Testis (tissue), 3 donors: ENCODE measurements around the gene DDHD1. TPM values are rescaled to one million over a fixed set of nuclear protein-coding genes. Genes with fewer than 3 reads are reported as not detected.

Source experiments
- DNase-seq: peaks from one replicate; pipeline ENCODE4 v3.0.0-alpha.2; 2019
- H3K27ac ChIP-seq, 2 donors: fragments of 200-600 bp; sonication (generic); one replicate each; pipeline ENCODE4 v1.5.1; 2019
- H3K27me3 ChIP-seq: fragments of 200-600 bp; sonication (generic); one replicate; pipeline ENCODE4 v1.5.1; 2019
- H3K36me3 ChIP-seq: fragments of 200-600 bp; sonication (generic); one replicate; pipeline ENCODE4 v1.5.1; 2017; ENCODE audit warnings: low read depth; ENCODE audit errors: missing control alignments
- H3K4me1 ChIP-seq: fragments of 200-600 bp; sonication (generic); one replicate; pipeline ENCODE4 v1.5.1; 2019
- H3K4me3 ChIP-seq, 2 donors: fragments of 200-600 bp; sonication (generic); one replicate each; pipeline ENCODE4 v1.5.1; 2017 to 2019
- H3K9me3 ChIP-seq: fragments of 200-600 bp; sonication (generic); one replicate; pipeline ENCODE4 v1.5.1; 2017
- POLR2A ChIP-seq: fragments of 450-650 bp; IDR thresholded peaks from one replicate; pipeline ENCODE4 v1.6.1; 2017; ENCODE audit warnings: antibody characterized with exemption, mild to moderate bottlenecking, moderate library complexity
- WGBS, 2 donors: methylation state at CpG; one replicate each; pipeline ENCODE4 v1.1.5; 2018; 5-methylcytosine and 5-hydroxymethylcytosine counted together
- intact Hi-C: fragments of 100-400 bp; cut with DNase I; formaldehyde crosslinking; loops from one replicate; pipeline ENCODE4 v1.15.1; 2023; ENCODE audit warnings: low total_unique reads
- polyA plus RNA-seq: library from polyadenylated mRNA; stranded (reverse); fragments of 350-450 nt; fragmentation: Illumina TruSeq; extraction: RNeasy Lipid Tissue Mini Kit (QIAGEN cat#74804); gene quantifications from one replicate; pipeline ENCODE4 v1.2.3, GENCODE V29; 2014; ENCODE audit warnings: low read depth, low replicate concordance; ENCODE audit not compliant: insufficient read depth
- total RNA-seq, 2 donors: library from RNA; depleted of rRNA; stranded (reverse); fragments of >200 nt; gene quantifications; one replicate each; pipeline ENCODE4 v1.2.3, GENCODE V29; 2016
- TF ChIP-seq, protein P1 (sequence below), 3 experiments: fragments of 450-650 bp in 2 of 3; fragments of 200-600 bp in 1 of 3; sonication (generic) in 1 of 3; IDR thresholded peaks; one replicate each; pipeline ENCODE4 v1.5.1; 2016 to 2019; ENCODE audit warnings: antibody characterized with exemption in 3 of 3, mild to moderate bottlenecking in 2 of 3, moderate library complexity in 1 of 3

DDHD1 gene
- total and polyA plus RNA-seq, 3 donors from 2014 or later = 41.6 to 76.2 (median 72.7) TPM

DNA sequence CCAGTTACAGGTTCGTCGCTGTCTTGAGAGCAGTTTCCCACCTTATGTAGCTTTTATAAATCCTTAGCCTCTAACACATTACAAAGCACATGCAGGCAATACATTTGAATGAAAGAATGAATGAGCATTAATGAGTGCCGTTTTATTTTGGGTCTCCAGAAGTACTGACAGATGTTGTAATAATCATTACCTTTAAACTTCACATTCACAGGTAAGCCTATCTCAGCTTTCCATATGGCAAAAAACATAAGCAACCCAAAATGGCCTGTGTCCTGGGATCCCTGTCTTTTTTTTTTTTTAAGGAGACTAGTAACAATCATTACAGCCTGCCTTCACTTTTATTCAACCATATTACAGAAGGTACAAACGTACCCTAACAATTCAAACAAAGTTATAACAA is 149.3 kb downstream of the DDHD1 start:
- 88 to 95% methylated on average over 4 of the region's 4 CpGs for WGBS, 2 donors
- no peak overlapping the region for H3K27ac ChIP-seq
- no peaks in the 10 kb centered on the region for H3K36me3 ChIP-seq
- DNase-seq = no peak
- H3K4me3 ChIP-seq = no peak overlapping the region
- H3K4me1 ChIP-seq = no peaks in the 10 kb centered on the region
- no peaks in the 10 kb centered on the region for H3K9me3 ChIP-seq
- intact Hi-C loops = no loop called here
- H3K27me3 ChIP-seq = no peaks in the 10 kb centered on the region
- no peak for TF ChIP-seq POLR2A
- TF ChIP-seq, protein P1, sequence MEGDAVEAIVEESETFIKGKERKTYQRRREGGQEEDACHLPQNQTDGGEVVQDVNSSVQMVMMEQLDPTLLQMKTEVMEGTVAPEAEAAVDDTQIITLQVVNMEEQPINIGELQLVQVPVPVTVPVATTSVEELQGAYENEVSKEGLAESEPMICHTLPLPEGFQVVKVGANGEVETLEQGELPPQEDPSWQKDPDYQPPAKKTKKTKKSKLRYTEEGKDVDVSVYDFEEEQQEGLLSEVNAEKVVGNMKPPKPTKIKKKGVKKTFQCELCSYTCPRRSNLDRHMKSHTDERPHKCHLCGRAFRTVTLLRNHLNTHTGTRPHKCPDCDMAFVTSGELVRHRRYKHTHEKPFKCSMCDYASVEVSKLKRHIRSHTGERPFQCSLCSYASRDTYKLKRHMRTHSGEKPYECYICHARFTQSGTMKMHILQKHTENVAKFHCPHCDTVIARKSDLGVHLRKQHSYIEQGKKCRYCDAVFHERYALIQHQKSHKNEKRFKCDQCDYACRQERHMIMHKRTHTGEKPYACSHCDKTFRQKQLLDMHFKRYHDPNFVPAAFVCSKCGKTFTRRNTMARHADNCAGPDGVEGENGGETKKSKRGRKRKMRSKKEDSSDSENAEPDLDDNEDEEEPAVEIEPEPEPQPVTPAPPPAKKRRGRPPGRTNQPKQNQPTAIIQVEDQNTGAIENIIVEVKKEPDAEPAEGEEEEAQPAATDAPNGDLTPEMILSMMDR (IDR thresholded peaks at IDR 0.05) = no peak

DNA sequence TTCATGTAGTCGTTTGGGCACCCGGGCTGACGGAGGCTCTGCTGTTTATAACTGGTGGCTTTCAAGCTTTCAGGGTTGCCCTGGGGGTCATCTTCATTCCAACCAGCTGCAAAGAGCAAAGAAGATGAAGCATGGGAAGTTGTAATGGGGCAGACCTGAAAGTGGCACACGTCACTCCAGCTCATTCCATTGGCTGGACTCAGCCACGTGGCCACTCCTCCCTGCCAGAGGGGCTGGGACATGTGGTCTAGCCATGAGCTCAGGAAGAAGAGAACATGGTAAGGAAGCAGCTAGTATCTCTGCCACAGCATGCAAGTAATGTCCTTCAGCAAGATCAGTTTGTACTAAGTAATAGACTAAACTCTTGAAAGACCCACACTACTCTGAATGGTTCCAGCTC is 150.5 kb downstream of the DDHD1 start:
- 58 to 73% methylated on average over 5 of the region's 5 CpGs for WGBS, 2 donors
- no peaks in the 10 kb centered on the region for H3K27me3 ChIP-seq
- peak; percentile 17 for DNase-seq

DNA sequence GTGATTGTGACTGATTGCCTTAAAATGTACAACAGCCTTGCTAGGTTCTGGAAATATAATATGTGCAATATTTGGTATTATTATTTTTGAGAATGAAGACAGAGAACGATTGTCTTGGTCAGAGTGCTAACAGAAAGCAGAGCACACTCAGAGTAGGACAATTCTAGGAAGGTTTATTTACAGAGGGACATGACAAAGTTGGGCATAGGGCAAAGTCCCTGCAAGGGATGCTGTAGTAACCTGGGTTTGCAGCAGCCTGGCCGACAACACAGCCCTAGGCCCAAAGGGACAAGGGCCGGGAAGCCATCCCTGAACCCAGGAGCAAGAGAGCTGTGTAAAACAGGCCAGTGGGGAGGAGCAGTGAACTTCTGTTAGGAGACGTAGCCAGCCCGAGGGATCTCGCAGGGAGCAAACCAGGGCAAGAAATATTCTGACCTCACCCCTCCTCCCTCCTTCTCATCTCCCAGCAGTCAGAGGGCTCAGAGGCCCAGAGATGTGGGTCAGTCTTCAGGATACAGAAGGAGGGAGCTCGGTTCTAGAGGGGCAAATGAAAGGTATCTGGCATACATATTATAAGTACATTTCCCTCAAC is 151.2 kb downstream of the DDHD1 start:
- H3K36me3 ChIP-seq = no peaks in the 10 kb centered on the region
- TF ChIP-seq, protein P1 (IDR thresholded peaks at IDR 0.05) = no peak
- no peak for TF ChIP-seq POLR2A
- 63 to 77% methylated on average over 7 of the region's 7 CpGs for WGBS, 2 donors
- no peaks in the 10 kb centered on the region for H3K4me1 ChIP-seq
- no peak overlapping the region for H3K27ac ChIP-seq
- intact Hi-C loops = no loop called here
- no peaks in the 10 kb centered on the region for H3K9me3 ChIP-seq
- DNase-seq = no peak
- no peaks in the 10 kb centered on the region for H3K27me3 ChIP-seq
- no peak overlapping the region for H3K4me3 ChIP-seq

More for the DNA sequence above, 150.5 kb downstream of the DDHD1 start:
- no peaks in the 10 kb centered on the region for H3K9me3 ChIP-seq
- no peak overlapping the region for H3K27ac ChIP-seq
- H3K4me3 ChIP-seq = no peak overlapping the region
- intact Hi-C loops = no loop called here
- no peaks in the 10 kb centered on the region for H3K4me1 ChIP-seq
- H3K36me3 ChIP-seq = no peaks in the 10 kb centered on the region
- TF ChIP-seq POLR2A = no peak
- TF ChIP-seq, protein P1 (IDR thresholded peaks at IDR 0.05) = no peak

DNA sequence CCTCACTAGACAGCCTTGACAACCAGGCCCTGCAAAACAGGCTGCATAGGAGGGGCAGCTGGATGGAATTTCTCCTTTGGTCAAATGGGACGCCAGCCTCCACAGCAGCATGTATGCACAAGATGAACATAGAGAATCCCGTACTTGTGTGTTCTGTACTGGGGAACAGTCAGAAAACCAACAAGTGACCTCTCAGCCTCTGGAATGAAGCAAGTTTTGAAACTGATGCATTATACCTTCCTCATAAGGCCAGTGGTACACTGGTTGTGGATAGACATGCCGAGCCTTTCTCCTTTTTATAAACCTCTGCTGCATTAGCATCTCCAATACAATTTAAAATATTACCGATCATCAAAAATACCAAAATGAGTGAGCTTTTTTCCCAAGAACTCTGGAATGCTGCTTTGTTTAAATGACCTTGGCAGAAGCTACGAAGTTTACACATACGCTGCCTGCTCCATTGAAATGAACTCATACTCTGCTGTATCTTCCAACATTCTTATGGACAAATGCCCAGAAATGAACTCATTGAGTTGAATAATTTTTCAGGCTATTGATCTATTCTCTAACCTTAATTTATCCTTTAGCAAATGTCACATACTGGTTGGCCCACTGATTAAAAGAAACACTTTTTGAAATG is 154.6 kb downstream of the DDHD1 start:
- Histone ChIP-seq H3K9me3 (no peaks in the 10 kb centered on the region), H3K27me3 (no peaks in the 10 kb centered on the region), H3K36me3 (no peaks in the 10 kb centered on the region), H3K4me3 (no peak overlapping the region), H3K27ac (no peak overlapping the region), H3K4me1 (no peaks in the 10 kb centered on the region)
- DNase-seq = peak; percentile 21
- TF ChIP-seq, protein P1 (IDR thresholded peaks at IDR 0.05) = no peak
- no peak for TF ChIP-seq POLR2A
- WGBS, 2 donors = 48 to 55% methylated on average over 5 to 6 of the region's 6 CpGs
- intact Hi-C loops = no loop called here

DNA sequence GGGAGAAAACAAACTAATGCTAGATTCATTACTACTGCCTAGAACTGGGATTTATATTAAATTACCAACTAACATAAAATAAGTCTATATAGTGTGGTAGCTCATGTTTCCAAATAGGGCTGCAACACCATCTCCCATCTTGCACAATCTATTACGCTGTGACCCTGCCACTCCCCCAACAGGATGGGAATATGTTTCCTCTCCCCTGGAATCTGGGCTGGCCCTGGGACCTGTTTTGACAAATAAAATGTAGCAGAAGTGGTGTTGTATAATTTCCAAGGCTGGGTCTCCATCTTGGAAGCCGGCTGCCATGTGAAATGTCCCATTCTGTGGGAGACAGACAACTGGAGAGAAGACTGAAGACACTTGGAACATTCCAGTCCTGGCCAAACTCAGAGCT is 156.6 kb downstream of the DDHD1 start:
- Histone ChIP-seq H3K4me1 (no peaks in the 10 kb centered on the region), H3K36me3 (no peaks in the 10 kb centered on the region), H3K4me3 (no peak overlapping the region), H3K27ac (no peak overlapping the region), H3K27me3 (no peaks in the 10 kb centered on the region), H3K9me3 (no peaks in the 10 kb centered on the region)
- TF ChIP-seq POLR2A = no peak
- TF ChIP-seq, protein P1 (IDR thresholded peaks at IDR 0.05) = no peak
- no peak for DNase-seq
- intact Hi-C loops = no loop called here
- WGBS, 2 donors = 91 to 100% methylated on average over 2 of the region's 2 CpGs
